CD4-positive, alpha-beta T cell treated with Interferon alpha-2 for 1 hour (primary cell): ENCODE results near the gene XAB2.
"Not testable (repeated sequence)": the region's sequence is repeated elsewhere in the genome, so short reads cannot be mapped to it uniquely, and the experiment has no call there.

Experiments
- DNase-seq, 2 donors: peaks; one replicate each; pipeline ENCODE4 v3.0.0-alpha.2; 2020 to 2022

XAB2 gene

GRCh38 chr19:7611541-7612279 is 17.6 kb downstream of the XAB2 start:
- DNase-seq, result no peak

- DNase-seq, result no peak
Measured at GRCh38 chr19:7610491-7611240, 18.7 kb downstream of the XAB2 start.

GRCh38 chr19:7607874-7608560 is 21.3 kb downstream of the XAB2 start:
- no peak for DNase-seq

- DNase-seq, result no peak
Measured at GRCh38 chr19:7607212-7607873, 22.0 kb downstream of the XAB2 start.

GRCh38 chr19:7606289-7606688 is 23.1 kb downstream of the XAB2 start:
- no peak for DNase-seq

GRCh38 chr19:7605490-7606222 is 23.7 kb downstream of the XAB2 start:
- DNase-seq, result peak; percentile 17 to 38

- no peak for DNase-seq
Measured at GRCh38 chr19:7603919-7604318, 25.4 kb downstream of the XAB2 start.

- no peak for DNase-seq
Measured at GRCh38 chr19:7602935-7603497, 26.3 kb downstream of the XAB2 start.

GRCh38 chr19:7602240-7602934 is 27.0 kb downstream of the XAB2 start:
- DNase-seq, result no peak

- DNase-seq, result no peak
Measured at GRCh38 chr19:7600721-7601120, 28.6 kb downstream of the XAB2 start.

- DNase-seq, result no peak
Measured at GRCh38 chr19:7598180-7598579, 31.2 kb downstream of the XAB2 start.

GRCh38 chr19:7597689-7598088 is 31.7 kb downstream of the XAB2 start:
- DNase-seq, result no peak

- DNase-seq, result no peak
Measured at GRCh38 chr19:7596211-7596937, 33.0 kb downstream of the XAB2 start.

- DNase-seq, result peak; percentile 7 to 48
Measured at GRCh38 chr19:7595466-7596133, 33.7 kb downstream of the XAB2 start, which contains the start of gene CAMSAP3. TSS of gene CAMSAP3 (plus strand) at chr19:7595863. CDS start at chr19:7596003, 140 bp downstream.

GRCh38 chr19:7590256-7590655 is 39.1 kb downstream of the XAB2 start:
- no peak for DNase-seq

- DNase-seq, result no peak
Measured at GRCh38 chr19:7589822-7590221, 39.5 kb downstream of the XAB2 start.

- DNase-seq, result no peak
Measured at GRCh38 chr19:7582446-7582845, 46.9 kb downstream of the XAB2 start.

- no peak for DNase-seq
Measured at GRCh38 chr19:7579182-7579581, 50.2 kb downstream of the XAB2 start.

- DNase-seq, result no peak
Measured at GRCh38 chr19:7578127-7578526, 51.2 kb downstream of the XAB2 start.

- DNase-seq, result not testable (repeated sequence)
Measured at GRCh38 chr19:7577422-7577821, 51.9 kb downstream of the XAB2 start.
